Measurements from ENCODE around the gene PHLPP1.
A peak's percentile ranks its signal among the peaks of the same experiment; 100 is the strongest.

PHLPP1 gene

GRCh38 chr18:62878305-62878704 is 163.0 kb downstream of the PHLPP1 start:
- Histone ChIP-seq H3K4me1 (ENCODE audit: low read depth, poor library complexity, severe bottlenecking) (peaks cover 15% of the 10 kb centered on the region), H3K4me2 (no peak overlapping the region), H3K36me3 (ENCODE audit: insufficient read depth) (no peaks in the 10 kb centered on the region)

GRCh38 chr18:62880034-62880433 is 164.7 kb downstream of the PHLPP1 start:
- Histone ChIP-seq H2AFZ (ENCODE audit: low read depth) (no peak overlapping the region), H3K36me3 (ENCODE audit: insufficient read depth) (no peaks in the 10 kb centered on the region), H3K9ac (no peak overlapping the region), H3K4me2 (no peak overlapping the region), H3K27me3 (ENCODE audit: insufficient read depth, low read depth) (no peaks in the 10 kb centered on the region), H3K27ac (no peak overlapping the region), H3K4me1 (ENCODE audit: low read depth, poor library complexity, severe bottlenecking) (peaks cover 15% of the 10 kb centered on the region), H4K20me1 (ENCODE audit: insufficient read depth) (no peaks in the 10 kb centered on the region), H3K4me3 (IDR thresholded peaks at IDR 0.05; ENCODE audit: insufficient read depth, low read depth, low read length) (no peak overlapping the region), H3K79me2 (ENCODE audit: insufficient read depth, low read depth) (no peaks in the 10 kb centered on the region)
- TF ChIP-seq CTCF (conservative IDR thresholded peaks at IDR 0.05; ENCODE audit: low read depth, low read length), result no peak

More at GRCh38 chr18:62878305-62878704, 163.0 kb downstream of the PHLPP1 start:
- no peaks in the 10 kb centered on the region for H3K79me2 ChIP-seq (ENCODE audit: insufficient read depth, low read depth)
- H3K9ac ChIP-seq, result no peak overlapping the region
- H3K27me3 ChIP-seq (ENCODE audit: insufficient read depth, low read depth), result no peaks in the 10 kb centered on the region
- no peak overlapping the region for H2AFZ ChIP-seq (ENCODE audit: low read depth)
- no peak for TF ChIP-seq CTCF (conservative IDR thresholded peaks at IDR 0.05; ENCODE audit: low read depth, low read length)
- no peaks in the 10 kb centered on the region for H4K20me1 ChIP-seq (ENCODE audit: insufficient read depth)
- H3K27ac ChIP-seq, result no peak overlapping the region
- H3K4me3 ChIP-seq (IDR thresholded peaks at IDR 0.05; ENCODE audit: insufficient read depth, low read depth, low read length), result no peak overlapping the region

- Histone ChIP-seq H3K27ac (no peak overlapping the region), H4K20me1 (ENCODE audit: insufficient read depth) (no peaks in the 10 kb centered on the region), H3K79me2 (ENCODE audit: insufficient read depth, low read depth) (no peaks in the 10 kb centered on the region), H3K4me2 (peak overlapping the region; percentile 47), H3K4me1 (ENCODE audit: low read depth, poor library complexity, severe bottlenecking) (peaks cover 15% of the 10 kb centered on the region), H3K36me3 (ENCODE audit: insufficient read depth) (no peaks in the 10 kb centered on the region), H3K4me3 (IDR thresholded peaks at IDR 0.05; ENCODE audit: insufficient read depth, low read depth, low read length) (no peak overlapping the region), H2AFZ (ENCODE audit: low read depth) (no peak overlapping the region), H3K9ac (no peak overlapping the region), H3K27me3 (ENCODE audit: insufficient read depth, low read depth) (no peaks in the 10 kb centered on the region)
- TF ChIP-seq CTCF (conservative IDR thresholded peaks at IDR 0.05; ENCODE audit: low read depth, low read length), result no peak
Measured at GRCh38 chr18:62880673-62881364, 165.5 kb downstream of the PHLPP1 start.

- no peak for TF ChIP-seq CTCF (conservative IDR thresholded peaks at IDR 0.05; ENCODE audit: low read depth, low read length)
- Histone ChIP-seq H3K36me3 (ENCODE audit: insufficient read depth) (no peaks in the 10 kb centered on the region), H3K27ac (no peak overlapping the region), H3K79me2 (ENCODE audit: insufficient read depth, low read depth) (no peaks in the 10 kb centered on the region), H3K9ac (no peak overlapping the region), H3K4me2 (peak overlapping the region; percentile 47), H3K4me1 (ENCODE audit: low read depth, poor library complexity, severe bottlenecking) (peaks cover 15% of the 10 kb centered on the region), H3K27me3 (ENCODE audit: insufficient read depth, low read depth) (no peaks in the 10 kb centered on the region), H4K20me1 (ENCODE audit: insufficient read depth) (no peaks in the 10 kb centered on the region), H3K4me3 (IDR thresholded peaks at IDR 0.05; ENCODE audit: insufficient read depth, low read depth, low read length) (no peak overlapping the region), H2AFZ (ENCODE audit: low read depth) (no peak overlapping the region)
Measured at GRCh38 chr18:62881509-62882016, 166.2 kb downstream of the PHLPP1 start.

All from KMS-11 (cell line).